ENCODE measurements around the gene MN1. TPM values are rescaled to one million over a fixed set of nuclear protein-coding genes. Genes with fewer than 3 reads are reported as not detected.

The MN1 gene
- total RNA-seq, 1 donor from 2014 or later, result 6.1 TPM

DNA sequence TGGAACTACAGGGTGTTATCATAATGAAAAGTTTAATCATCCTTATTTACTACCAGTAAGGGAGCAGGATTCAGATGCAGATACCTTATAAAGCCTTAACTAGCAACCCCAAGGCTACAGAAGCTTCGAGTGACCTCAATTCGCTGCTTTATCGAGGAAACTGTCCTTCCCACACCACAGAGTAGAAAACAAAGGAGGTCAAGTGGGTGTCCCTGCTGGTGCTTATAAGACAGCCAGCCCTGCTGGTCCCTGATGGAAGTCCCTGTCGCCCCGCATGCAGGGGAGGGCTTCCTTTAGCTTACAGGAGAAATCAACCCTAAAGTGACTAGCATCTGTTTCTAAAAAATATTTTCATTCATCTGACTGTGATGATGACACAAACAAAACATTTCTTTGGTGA is 7.3 kb downstream of the MN1 start:
- intact Hi-C loops (cut with DNase I), result loop anchor here (10.0 kb wide), 1 partner anchor 129 kb away; no protein-coding TSS in a partner anchor
- no peak for DNase-seq (ENCODE audit: extremely low spot score in 2 of 2)

DNA sequence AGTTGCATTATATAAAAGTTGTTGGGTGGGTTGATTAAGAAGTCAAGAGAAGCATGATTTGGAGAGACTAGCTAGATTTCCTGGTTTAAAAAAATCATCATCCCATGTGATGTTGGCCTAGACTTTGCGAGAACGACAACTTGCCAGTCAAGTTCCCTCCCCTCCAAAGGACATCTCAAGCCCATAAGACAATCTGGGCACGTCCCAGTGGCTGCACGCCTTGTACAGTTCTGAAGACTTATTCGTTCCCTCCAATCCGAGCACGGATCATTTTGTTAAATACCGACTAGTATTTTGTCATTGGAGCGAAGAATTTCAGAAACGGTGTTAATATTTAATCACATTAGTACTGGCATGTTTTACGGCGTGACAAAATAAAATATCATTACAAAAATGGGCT is 8.0 kb downstream of the MN1 start:
- Histone ChIP-seq H3K27me3 (no peaks in the 10 kb centered on the region), H3K4me1 (peaks cover 29% of the 10 kb centered on the region), H3K27ac (no peak overlapping the region), H3K9me3 (no peaks in the 10 kb centered on the region), H3K36me3 (no peaks in the 10 kb centered on the region), H3K4me3 (no peak overlapping the region)
- intact Hi-C loops (cut with DNase I), result loop anchor here (10.0 kb wide), 1 partner anchor 129 kb away; no protein-coding TSS in a partner anchor
- TF ChIP-seq, protein P1, sequence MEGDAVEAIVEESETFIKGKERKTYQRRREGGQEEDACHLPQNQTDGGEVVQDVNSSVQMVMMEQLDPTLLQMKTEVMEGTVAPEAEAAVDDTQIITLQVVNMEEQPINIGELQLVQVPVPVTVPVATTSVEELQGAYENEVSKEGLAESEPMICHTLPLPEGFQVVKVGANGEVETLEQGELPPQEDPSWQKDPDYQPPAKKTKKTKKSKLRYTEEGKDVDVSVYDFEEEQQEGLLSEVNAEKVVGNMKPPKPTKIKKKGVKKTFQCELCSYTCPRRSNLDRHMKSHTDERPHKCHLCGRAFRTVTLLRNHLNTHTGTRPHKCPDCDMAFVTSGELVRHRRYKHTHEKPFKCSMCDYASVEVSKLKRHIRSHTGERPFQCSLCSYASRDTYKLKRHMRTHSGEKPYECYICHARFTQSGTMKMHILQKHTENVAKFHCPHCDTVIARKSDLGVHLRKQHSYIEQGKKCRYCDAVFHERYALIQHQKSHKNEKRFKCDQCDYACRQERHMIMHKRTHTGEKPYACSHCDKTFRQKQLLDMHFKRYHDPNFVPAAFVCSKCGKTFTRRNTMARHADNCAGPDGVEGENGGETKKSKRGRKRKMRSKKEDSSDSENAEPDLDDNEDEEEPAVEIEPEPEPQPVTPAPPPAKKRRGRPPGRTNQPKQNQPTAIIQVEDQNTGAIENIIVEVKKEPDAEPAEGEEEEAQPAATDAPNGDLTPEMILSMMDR (IDR thresholded peaks at IDR 0.05), result no peak
- TF ChIP-seq POLR2A (IDR thresholded peaks at IDR 0.05), result no peak
- TF ChIP-seq POLR2AphosphoS5 (IDR thresholded peaks at IDR 0.05; ENCODE audit: insufficient read depth in 1 of 2, low read depth in 1 of 2), result no peak
- no peak for DNase-seq (ENCODE audit: extremely low spot score in 2 of 2)

More for the DNA sequence above, 7.3 kb downstream of the MN1 start:
- no peak overlapping the region for H3K4me3 ChIP-seq
- H3K36me3 ChIP-seq, result no peaks in the 10 kb centered on the region
- H3K9me3 ChIP-seq, result no peaks in the 10 kb centered on the region
- H3K27me3 ChIP-seq, result no peaks in the 10 kb centered on the region
- H3K27ac ChIP-seq, result no peak overlapping the region
- peaks cover 35% of the 10 kb centered on the region for H3K4me1 ChIP-seq
- no peak for TF ChIP-seq POLR2A (IDR thresholded peaks at IDR 0.05)
- TF ChIP-seq, protein P1 (IDR thresholded peaks at IDR 0.05), result no peak
- TF ChIP-seq POLR2AphosphoS5 (IDR thresholded peaks at IDR 0.05; ENCODE audit: insufficient read depth in 1 of 2, low read depth in 1 of 2), result no peak

DNA sequence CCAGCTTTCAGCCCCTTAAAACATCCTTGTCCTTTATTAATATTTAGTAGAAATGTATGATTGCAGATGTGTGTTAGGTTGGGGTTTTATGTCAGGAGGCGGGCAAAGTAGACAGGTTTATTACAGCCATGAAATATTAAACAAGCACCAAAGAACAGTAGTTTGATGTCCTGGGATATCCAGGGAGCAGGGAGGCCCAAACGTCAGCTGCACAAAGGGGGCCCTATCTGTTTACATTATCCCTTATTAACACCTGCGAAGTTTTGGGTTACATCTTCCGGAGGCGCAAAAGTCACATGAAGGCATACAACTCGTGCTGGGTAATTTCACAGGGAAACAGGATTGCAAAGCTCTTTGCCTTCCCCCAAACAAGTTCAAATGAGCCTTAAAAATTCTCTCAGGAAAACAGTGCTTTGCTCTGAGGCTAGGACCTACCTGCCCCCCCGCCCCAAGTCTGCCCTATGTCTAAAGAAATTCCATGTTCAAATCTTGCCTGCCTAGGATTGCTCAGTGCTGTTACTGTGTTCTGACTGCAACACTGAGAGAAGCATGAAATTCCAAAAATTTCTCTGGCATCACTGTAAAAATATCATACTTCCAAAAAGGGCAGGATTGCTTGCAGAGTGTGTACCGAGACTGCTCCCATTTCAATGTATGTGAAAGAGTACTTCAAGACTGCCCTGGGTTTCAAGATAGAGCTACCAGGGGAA is 8.9 kb downstream of the MN1 start:
- no peak overlapping the region for H3K27ac ChIP-seq
- no peak for TF ChIP-seq POLR2A (IDR thresholded peaks at IDR 0.05)
- TF ChIP-seq, protein P1 (IDR thresholded peaks at IDR 0.05), result no peak
- TF ChIP-seq POLR2AphosphoS5 (IDR thresholded peaks at IDR 0.05; ENCODE audit: insufficient read depth in 1 of 2, low read depth in 1 of 2), result no peak
- intact Hi-C loops (cut with DNase I), result loop anchor here (10.0 kb wide), 1 partner anchor 128 kb away; no protein-coding TSS in a partner anchor
- H3K36me3 ChIP-seq, result no peaks in the 10 kb centered on the region
- peaks cover 22% of the 10 kb centered on the region for H3K4me1 ChIP-seq
- H3K27me3 ChIP-seq, result no peaks in the 10 kb centered on the region
- H3K4me3 ChIP-seq, result no peak overlapping the region
- no peaks in the 10 kb centered on the region for H3K9me3 ChIP-seq
- DNase-seq (ENCODE audit: extremely low spot score in 2 of 2), result no peak

DNA sequence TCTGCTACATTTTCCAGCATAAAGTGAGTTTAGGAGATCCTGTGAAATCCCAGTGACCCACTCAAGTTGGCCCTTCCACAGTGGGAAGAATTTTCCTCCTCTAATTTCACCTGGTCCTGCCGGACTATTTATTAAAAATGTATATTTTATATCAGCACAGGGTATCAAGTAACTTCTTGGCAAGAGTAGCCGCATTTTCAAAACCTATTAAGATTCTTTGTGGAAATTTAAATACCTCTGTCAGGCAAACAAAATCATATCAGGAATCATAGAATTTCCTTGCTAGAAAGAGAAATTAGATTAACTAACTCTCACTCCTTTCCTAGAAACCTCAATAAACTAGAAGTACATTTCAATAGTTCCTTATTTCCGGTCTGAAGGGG is 9.7 kb downstream of the MN1 start:
- Histone ChIP-seq H3K9me3 (no peaks in the 10 kb centered on the region), H3K27ac (no peak overlapping the region), H3K36me3 (no peaks in the 10 kb centered on the region), H3K4me1 (peaks cover 18% of the 10 kb centered on the region), H3K4me3 (no peak overlapping the region), H3K27me3 (no peaks in the 10 kb centered on the region)
- intact Hi-C loops (cut with DNase I), result loop anchor here (10.0 kb wide), 1 partner anchor 127 kb away; no protein-coding TSS in a partner anchor
- DNase-seq (ENCODE audit: extremely low spot score in 2 of 2), result no peak
- TF ChIP-seq, protein P1 (IDR thresholded peaks at IDR 0.05), result no peak
- no peak for TF ChIP-seq POLR2AphosphoS5 (IDR thresholded peaks at IDR 0.05; ENCODE audit: insufficient read depth in 1 of 2, low read depth in 1 of 2)
- TF ChIP-seq POLR2A (IDR thresholded peaks at IDR 0.05), result no peak

Data from vagina (tissue), 2 donors.